ENCODE results near the gene CLIP2.

CLIP2 gene

GRCh38 chr7:74299401-74299800 lies 10.2 kb downstream of the CLIP2 start:
- no peak overlapping the region for H3K4me3 ChIP-seq (ENCODE audit: low read depth, low read length)
- DNase-seq (ENCODE audit: low read depth): no peak
- no peak for TF ChIP-seq CTCF (IDR thresholded peaks at IDR 0.05; ENCODE audit: control insufficient read depth, extremely low read depth, insufficient read depth)

GRCh38 chr7:74300926-74301325 lies 11.7 kb downstream of the CLIP2 start:
- no peak for TF ChIP-seq CTCF (IDR thresholded peaks at IDR 0.05; ENCODE audit: control insufficient read depth, extremely low read depth, insufficient read depth)
- no peak overlapping the region for H3K4me3 ChIP-seq (ENCODE audit: low read depth, low read length)
- DNase-seq (ENCODE audit: low read depth): no peak

DNA sequence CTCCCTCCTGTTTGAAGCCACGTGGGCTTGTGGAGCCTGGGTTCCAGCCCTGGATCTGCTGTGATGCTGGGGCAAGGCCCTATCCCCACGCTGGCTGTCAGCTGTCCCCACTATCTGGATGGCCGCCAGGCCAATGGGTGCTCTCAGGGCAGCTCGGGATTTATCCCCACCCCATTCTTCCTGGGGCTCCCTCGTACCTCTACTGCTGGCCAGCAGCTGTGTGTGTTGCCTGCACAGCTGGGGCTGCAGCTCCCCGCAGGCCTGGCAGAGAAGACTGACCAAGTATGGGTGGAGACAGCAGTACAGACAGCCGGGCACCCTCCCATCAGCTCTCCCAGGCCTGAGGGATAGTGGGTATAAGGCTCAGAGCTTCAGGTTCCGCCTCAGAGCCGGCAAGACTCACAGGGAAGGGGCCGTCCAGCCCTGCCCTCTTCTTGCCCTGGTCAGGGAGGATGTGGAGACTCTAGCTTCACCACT lies 13.6 kb downstream of the CLIP2 start:
- TF ChIP-seq CTCF (IDR thresholded peaks at IDR 0.05; ENCODE audit: control insufficient read depth, extremely low read depth, insufficient read depth): no peak
- H3K4me3 ChIP-seq (ENCODE audit: low read depth, low read length): no peak overlapping the region
- no peak for DNase-seq (ENCODE audit: low read depth)

GRCh38 chr7:74304550-74304949 lies 15.3 kb downstream of the CLIP2 start:
- H3K4me3 ChIP-seq (ENCODE audit: low read depth, low read length): no peak overlapping the region
- TF ChIP-seq CTCF (IDR thresholded peaks at IDR 0.05; ENCODE audit: control insufficient read depth, extremely low read depth, insufficient read depth): no peak
- DNase-seq (ENCODE audit: low read depth): no peak

DNA sequence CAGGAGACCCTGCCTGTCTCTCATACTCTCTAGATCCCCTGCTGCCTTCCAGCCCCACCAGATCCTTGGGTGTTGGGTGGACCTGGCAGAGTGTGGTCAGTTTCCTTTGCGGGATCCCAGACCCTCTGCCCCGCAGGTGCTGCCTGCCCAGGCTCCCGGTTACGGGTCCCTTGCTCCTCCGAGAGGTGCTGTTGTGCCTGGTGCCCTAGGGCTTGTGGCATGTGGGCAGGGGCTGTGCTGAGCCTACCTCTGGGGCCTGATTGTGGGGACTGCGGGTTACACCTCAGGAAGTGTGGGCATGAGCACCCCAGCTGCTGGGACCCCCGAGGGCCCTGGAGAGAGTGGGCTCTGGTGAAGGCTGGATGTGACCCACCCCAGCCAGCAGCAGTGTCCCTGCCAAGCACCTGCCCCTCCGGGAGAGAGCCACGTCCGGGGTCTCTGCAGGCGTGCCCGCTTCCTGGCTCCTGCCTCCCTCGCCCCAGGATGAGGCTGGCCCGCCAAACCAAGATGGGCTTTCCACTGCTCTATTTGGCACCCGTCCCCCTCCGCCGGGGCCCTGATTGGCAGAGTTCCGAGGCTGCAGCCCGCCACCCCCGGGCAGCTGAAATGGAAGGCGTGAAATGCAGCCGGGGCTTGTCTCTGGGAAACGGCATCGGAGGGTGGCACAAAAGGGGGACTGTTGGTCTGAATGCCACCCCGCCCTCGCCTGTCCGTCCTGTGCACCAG lies 17.0 kb downstream of the CLIP2 start:
- TF ChIP-seq CTCF (IDR thresholded peaks at IDR 0.05; ENCODE audit: control insufficient read depth, extremely low read depth, insufficient read depth): no peak
- no peak overlapping the region for H3K4me3 ChIP-seq (ENCODE audit: low read depth, low read length)
- DNase-seq (ENCODE audit: low read depth): no peak

DNA sequence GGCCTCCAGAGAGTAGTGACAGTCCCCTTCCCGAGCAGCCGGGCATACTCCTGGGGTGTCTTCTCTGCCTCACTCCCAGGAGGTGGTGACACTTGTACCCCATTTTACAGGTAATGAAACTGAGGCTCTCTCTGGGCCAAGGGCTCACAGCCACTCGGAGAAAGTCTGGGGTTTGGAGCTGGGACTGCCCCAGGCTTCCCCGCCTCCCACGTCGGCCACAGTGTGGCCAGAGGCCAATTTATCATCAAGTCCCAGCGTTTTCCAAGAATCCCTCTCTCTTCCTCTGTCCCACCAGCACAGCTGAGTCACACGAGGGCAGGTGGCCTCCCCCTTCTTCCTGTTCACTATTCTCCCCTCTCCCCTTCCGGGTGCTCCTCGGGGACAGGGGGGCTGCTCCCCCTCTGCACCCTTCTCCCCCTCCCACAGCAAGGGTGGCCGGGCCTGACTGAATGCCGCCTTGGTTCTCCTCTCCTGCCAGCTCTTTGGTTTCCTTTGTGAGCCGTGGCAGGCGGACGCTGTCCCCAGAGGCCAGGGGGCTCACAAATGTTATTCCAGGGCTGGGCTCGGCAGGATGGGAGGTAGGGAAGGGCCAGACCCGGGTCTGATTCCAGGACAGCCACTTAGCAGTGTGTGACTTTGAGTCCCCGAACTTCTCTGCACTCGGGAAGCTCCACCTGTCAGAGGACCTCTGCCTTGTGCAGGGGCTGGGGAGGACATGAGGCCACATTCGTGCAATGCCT lies 17.7 kb downstream of the CLIP2 start:
- no peak for TF ChIP-seq CTCF (IDR thresholded peaks at IDR 0.05; ENCODE audit: control insufficient read depth, extremely low read depth, insufficient read depth)
- H3K4me3 ChIP-seq (ENCODE audit: low read depth, low read length): no peak overlapping the region
- DNase-seq (ENCODE audit: low read depth): no peak
